Fibroblast of skin of right biceps (primary cell): ENCODE results near the gene CRTAC1.

Experiments
- DNase-seq: peaks from one replicate; pipeline ENCODE4 v3.0.0-alpha.2; 2013

CRTAC1 gene

GRCh38 chr10:98029149-98030092, 1.0 kb downstream of the CRTAC1 start:
- no peak for DNase-seq

GRCh38 chr10:98028168-98028770, 2.2 kb downstream of the CRTAC1 start:
- peak; percentile 35 for DNase-seq

- no peak for DNase-seq
Observed at GRCh38 chr10:98023024-98023423, 7.4 kb downstream of the CRTAC1 start.

GRCh38 chr10:98020784-98021183, 9.6 kb downstream of the CRTAC1 start:
- DNase-seq, result no peak

GRCh38 chr10:98020254-98020653, 10.2 kb downstream of the CRTAC1 start:
- DNase-seq, result no peak

GRCh38 chr10:98019784-98020183, 10.6 kb downstream of the CRTAC1 start:
- no peak for DNase-seq

GRCh38 chr10:98016772-98017475, 13.5 kb downstream of the CRTAC1 start:
- no peak for DNase-seq

GRCh38 chr10:98013776-98014175, 16.6 kb downstream of the CRTAC1 start:
- DNase-seq, result no peak

GRCh38 chr10:98013122-98013521, 17.3 kb downstream of the CRTAC1 start:
- no peak for DNase-seq

- no peak for DNase-seq
Observed at GRCh38 chr10:98012644-98013043, 17.8 kb downstream of the CRTAC1 start.

GRCh38 chr10:98010939-98011685, 19.3 kb downstream of the CRTAC1 start:
- DNase-seq, result no peak

GRCh38 chr10:98006266-98006665, 24.2 kb downstream of the CRTAC1 start:
- no peak for DNase-seq

- no peak for DNase-seq
Observed at GRCh38 chr10:98001736-98002135, 28.7 kb downstream of the CRTAC1 start.

- no peak for DNase-seq
Observed at GRCh38 chr10:98000346-98000745, 30.1 kb downstream of the CRTAC1 start.

GRCh38 chr10:97999923-98000248, 30.5 kb downstream of the CRTAC1 start:
- DNase-seq, result no peak

GRCh38 chr10:97999066-97999922, 31.1 kb downstream of the CRTAC1 start:
- DNase-seq, result no peak

GRCh38 chr10:97991871-97992270, 38.5 kb downstream of the CRTAC1 start:
- DNase-seq, result peak; percentile 13

- DNase-seq, result no peak
Observed at GRCh38 chr10:97981816-97982215, 48.6 kb downstream of the CRTAC1 start.

- no peak for DNase-seq
Observed at GRCh38 chr10:97977673-97978072, 52.7 kb downstream of the CRTAC1 start.

- DNase-seq, result no peak
Observed at GRCh38 chr10:97975598-97975997, 54.8 kb downstream of the CRTAC1 start.

- no peak for DNase-seq
Observed at GRCh38 chr10:97974526-97975525, 55.6 kb downstream of the CRTAC1 start.
